BJ (cell line): Measurements from ENCODE around the gene SNX1. TPM values are rescaled to one million over a fixed set of nuclear protein-coding genes. Genes with fewer than 3 reads are reported as not detected.
A peak's percentile ranks its signal among the peaks of the same experiment; 100 is the strongest.

Source experiments
- CTCF ChIA-PET: fragments of 350-600 bp; formaldehyde crosslinking; extraction: SDS; loops from one replicate; lab custom pipeline; 2021; ENCODE audit warnings: antibody characterized with exemption, inconsistent platforms; lab: Yijun Ruan, JAX
- POLR2A ChIA-PET: fragments of 300-600 bp; sonication (Branson Sonifier 250); formaldehyde crosslinking; extraction: SDS; loops from one replicate; lab custom pipeline; 2021; ENCODE audit warnings: antibody characterized with exemption; lab: Charles Lee
- DNase-seq: peaks from one replicate; pipeline ENCODE4 v3.0.0-alpha.2; 2011; ENCODE audit warnings: low read depth
- H3K27me3 ChIP-seq: 2 replicates; pipeline ENCODE4 v1.6.0; 2011; ENCODE audit warnings: low read length; ENCODE audit not compliant: control insufficient read depth, insufficient read depth
- H3K36me3 ChIP-seq: 2 replicates; pipeline ENCODE4 v1.5.1; 2011; ENCODE audit warnings: low read length; ENCODE audit not compliant: control insufficient read depth, insufficient read depth
- H3K4me3 ChIP-seq: 2 replicates; pipeline ENCODE4 v1.5.1; 2011; ENCODE audit warnings: low read depth, mild to moderate bottlenecking, control low read depth, low read length
- polyA plus RNA-seq: library from polyadenylated mRNA; depleted of rRNA; stranded (reverse); fragments of >200 nt; gene quantifications from 2 replicates; pipeline ENCODE4 v1.2.3, GENCODE V29; 2011
- TF ChIP-seq, protein P1 (sequence below): IDR thresholded peaks from 2 replicates; pipeline ENCODE4 v1.5.1; 2011; ENCODE audit warnings: low read depth, mild to moderate bottlenecking, control low read depth, inconsistent platforms, low read length, moderate library complexity; ENCODE audit not compliant: insufficient read depth

SNX1 gene
- polyA plus RNA-seq, 1 experiment, result 57.5 TPM

DNA sequence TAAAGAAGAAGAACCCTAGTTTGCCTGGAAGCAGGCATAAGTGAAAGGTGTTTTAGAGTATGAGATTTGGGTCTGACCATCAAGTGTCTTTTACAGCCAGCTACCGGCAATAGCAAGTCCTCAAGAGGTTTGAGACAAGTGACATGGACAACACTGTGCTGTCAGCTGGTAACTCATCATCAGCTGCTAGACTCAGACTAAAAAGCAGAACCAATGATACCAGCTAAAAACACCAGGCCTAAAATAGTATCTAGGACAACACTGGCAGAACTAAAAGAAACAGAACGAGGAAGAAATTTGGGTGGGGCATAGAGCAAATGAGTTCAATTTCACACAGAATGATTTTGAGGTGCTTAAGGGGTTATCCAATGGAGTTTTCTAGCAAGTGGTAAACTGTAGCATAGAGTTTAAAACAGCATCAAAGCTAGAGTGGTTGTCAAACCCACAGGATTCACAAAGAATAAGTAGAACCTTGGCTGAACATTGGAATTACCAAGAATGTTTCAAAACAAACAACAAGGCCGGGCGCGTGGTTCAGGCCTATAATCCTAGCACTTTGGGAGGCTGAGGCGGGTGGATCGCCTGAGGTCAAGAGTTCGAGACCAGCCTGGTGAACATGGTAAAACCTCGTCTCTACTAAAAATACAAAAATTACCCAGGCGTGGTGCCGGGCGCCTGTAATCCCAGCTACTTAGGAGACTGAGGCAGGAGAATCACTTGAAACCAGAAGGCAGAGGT is 6.1 kb upstream of the SNX1 start:
- ChIA-PET CTCF (no interaction called here), POLR2A (no interaction called here)
- no peak for DNase-seq
- Histone ChIP-seq H3K27me3 (no peaks in the 10 kb centered on the region), H3K36me3 (peaks cover 2% of the 10 kb centered on the region; the same call in 1 of the 2 replicates), H3K4me3 (no peak overlapping the region)
- TF ChIP-seq, protein P1, sequence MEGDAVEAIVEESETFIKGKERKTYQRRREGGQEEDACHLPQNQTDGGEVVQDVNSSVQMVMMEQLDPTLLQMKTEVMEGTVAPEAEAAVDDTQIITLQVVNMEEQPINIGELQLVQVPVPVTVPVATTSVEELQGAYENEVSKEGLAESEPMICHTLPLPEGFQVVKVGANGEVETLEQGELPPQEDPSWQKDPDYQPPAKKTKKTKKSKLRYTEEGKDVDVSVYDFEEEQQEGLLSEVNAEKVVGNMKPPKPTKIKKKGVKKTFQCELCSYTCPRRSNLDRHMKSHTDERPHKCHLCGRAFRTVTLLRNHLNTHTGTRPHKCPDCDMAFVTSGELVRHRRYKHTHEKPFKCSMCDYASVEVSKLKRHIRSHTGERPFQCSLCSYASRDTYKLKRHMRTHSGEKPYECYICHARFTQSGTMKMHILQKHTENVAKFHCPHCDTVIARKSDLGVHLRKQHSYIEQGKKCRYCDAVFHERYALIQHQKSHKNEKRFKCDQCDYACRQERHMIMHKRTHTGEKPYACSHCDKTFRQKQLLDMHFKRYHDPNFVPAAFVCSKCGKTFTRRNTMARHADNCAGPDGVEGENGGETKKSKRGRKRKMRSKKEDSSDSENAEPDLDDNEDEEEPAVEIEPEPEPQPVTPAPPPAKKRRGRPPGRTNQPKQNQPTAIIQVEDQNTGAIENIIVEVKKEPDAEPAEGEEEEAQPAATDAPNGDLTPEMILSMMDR, result no peak

- ChIA-PET CTCF (no interaction called here), POLR2A (no interaction called here)
- TF ChIP-seq, protein P1, result no peak
- H3K4me3 ChIP-seq, result no peak overlapping the region
- DNase-seq, result no peak
- H3K27me3 ChIP-seq, result no peaks in the 10 kb centered on the region
- peaks cover 2% of the 10 kb centered on the region; the same call in 1 of the 2 replicates for H3K36me3 ChIP-seq
These were observed 5.3 kb upstream of the SNX1 start for GRCh38 chr15:64090527-64090926.

DNA sequence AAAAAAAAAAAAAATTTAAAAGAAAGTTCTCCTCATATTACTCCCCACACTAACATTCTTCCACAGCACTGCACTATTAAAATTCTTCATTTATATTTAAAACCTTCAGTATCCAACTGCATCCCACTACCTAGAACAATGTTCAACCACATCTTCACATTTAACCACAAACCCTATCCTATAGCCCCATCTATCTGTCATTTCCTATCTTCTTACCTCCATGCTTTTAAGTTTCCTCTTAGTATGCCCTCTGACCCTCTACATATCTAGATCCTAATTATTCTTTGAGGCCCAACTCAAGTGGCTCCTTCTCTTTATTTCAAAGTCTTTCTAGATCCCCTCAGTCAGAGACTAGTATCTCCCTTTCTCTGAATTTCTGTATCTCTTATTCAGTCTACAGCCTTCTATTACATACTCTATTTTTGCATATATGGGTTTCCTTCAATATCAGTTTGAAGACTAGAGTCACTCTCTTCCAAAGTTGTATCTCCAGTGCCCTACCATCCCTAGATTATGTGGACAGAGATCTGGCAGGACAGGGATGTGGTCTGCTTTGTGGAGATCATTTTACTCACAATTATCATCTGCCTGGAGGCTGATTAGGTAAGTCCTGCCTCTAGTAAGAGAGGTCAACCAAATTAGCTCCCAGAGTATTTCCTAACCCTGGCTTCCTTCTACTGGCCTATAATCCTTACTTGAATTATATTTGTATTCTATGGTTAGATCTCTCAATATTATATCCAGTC is 3.5 kb upstream of the SNX1 start:
- Histone ChIP-seq H3K4me3 (no peak overlapping the region; the same call in 1 of the 2 replicates), H3K36me3 (peaks cover 2% of the 10 kb centered on the region; the same call in 1 of the 2 replicates), H3K27me3 (no peaks in the 10 kb centered on the region)
- ChIA-PET POLR2A (no interaction called here), CTCF (no interaction called here)
- TF ChIP-seq, protein P1, result no peak
- DNase-seq, result no peak

DNA sequence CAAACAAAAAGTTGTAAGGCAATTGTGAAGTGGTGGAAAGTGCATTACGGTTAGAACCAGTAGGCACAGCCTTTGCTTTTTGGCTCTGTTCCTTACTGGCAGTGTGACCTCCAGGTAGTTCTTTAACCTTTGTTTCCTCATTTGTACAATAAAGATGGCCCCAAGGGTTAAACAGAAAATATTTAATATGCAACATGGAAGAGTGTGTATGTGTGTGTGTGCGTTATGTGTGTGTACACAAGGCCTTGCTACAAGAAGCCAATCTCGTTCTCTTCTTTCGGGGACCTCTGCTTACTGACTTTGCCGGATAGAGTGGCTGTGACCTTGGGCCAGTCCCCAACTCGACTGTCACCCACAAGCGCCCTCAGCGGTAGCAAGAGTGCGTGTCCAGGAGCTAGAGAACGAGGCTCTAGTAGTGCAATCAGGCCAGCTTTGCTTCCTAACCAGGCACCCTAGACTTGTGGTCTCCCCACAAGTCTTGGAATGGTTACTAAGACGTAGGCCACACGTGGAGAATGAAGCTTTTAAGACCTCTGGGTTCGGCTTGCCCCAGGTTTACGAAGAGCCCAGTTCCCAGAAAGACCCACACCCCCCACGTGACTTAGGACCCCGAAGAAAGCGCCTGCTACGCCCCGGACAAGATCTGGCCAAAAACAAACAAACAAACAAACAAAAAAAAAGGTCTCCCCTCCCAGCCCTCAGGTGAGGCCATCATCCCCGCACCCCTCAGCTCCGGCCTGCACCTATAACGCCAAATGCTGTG is 2.7 kb upstream of the SNX1 start:
- no peak for DNase-seq
- TF ChIP-seq, protein P1, result peak; percentile 12; the same call in 1 of the 2 replicates

More for the DNA sequence above, 2.7 kb upstream of the SNX1 start:
- peak overlapping the region; percentile 66 for H3K4me3 ChIP-seq
- ChIA-PET POLR2A (no interaction called here), CTCF (interaction anchor here (0.7 to 1.3 kb wide), 5 partner anchors 14 to 62 kb away, joined by 3 to 4 read pairs (median 3); no protein-coding TSS in a partner anchor)
- peaks cover 1% of the 10 kb centered on the region; the same call in 1 of the 2 replicates for H3K36me3 ChIP-seq
- no peaks in the 10 kb centered on the region for H3K27me3 ChIP-seq
